H9 (cell line): Measurements from ENCODE around the gene ZNF121. TPM values are rescaled to one million over a fixed set of nuclear protein-coding genes. Genes with fewer than 3 reads are reported as not detected.

ENCODE experiments used
- DNase-seq: peaks from one replicate; pipeline ENCODE4 v3.0.0-alpha.2; 2017
- H2AFZ ChIP-seq: one replicate; pipeline ENCODE4 v1.6.1; 2013; ENCODE audit warnings: mild to moderate bottlenecking, low read length, control low read depth, moderate library complexity
- H2AK5ac ChIP-seq: 2 replicates; pipeline ENCODE4 v1.6.1; 2013; ENCODE audit warnings: low read length, control low read depth, mixed read lengths; ENCODE audit not compliant: insufficient read length
- H2BK120ac ChIP-seq: one replicate; pipeline ENCODE4 v1.6.1; 2013; ENCODE audit warnings: low read depth, mild to moderate bottlenecking, low read length, control low read depth, inconsistent platforms; ENCODE audit not compliant: poor library complexity, severe bottlenecking
- H2BK12ac ChIP-seq: 2 replicates; pipeline ENCODE4 v1.6.1; 2013; ENCODE audit warnings: low read length, control low read depth, mixed read lengths, low read depth; ENCODE audit not compliant: insufficient read length
- H2BK15ac ChIP-seq: 2 replicates; pipeline ENCODE4 v1.6.1; 2013; ENCODE audit warnings: low read depth, low read length, control low read depth
- H2BK20ac ChIP-seq: one replicate; pipeline ENCODE4 v1.6.1; 2013; ENCODE audit warnings: low read depth, mild to moderate bottlenecking, low read length, control low read depth, inconsistent platforms; ENCODE audit not compliant: poor library complexity, severe bottlenecking
- H2BK5ac ChIP-seq: 2 replicates; pipeline ENCODE4 v1.6.1; 2013; ENCODE audit warnings: low read length, control low read depth, mixed read lengths; ENCODE audit not compliant: insufficient read length
- H3K14ac ChIP-seq: 2 replicates; pipeline ENCODE4 v1.6.1; 2013; ENCODE audit warnings: low read length, control low read depth; ENCODE audit not compliant: insufficient read depth
- H3K18ac ChIP-seq: 2 replicates; pipeline ENCODE4 v1.6.1; 2013; ENCODE audit warnings: low read depth, mild to moderate bottlenecking, mixed read lengths, low read length, control low read depth; ENCODE audit not compliant: insufficient read length
- H3K23ac ChIP-seq: 2 replicates; pipeline ENCODE4 v1.6.1; 2013; ENCODE audit warnings: low read length, control low read depth, mixed read lengths, low read depth; ENCODE audit not compliant: insufficient read length
- H3K23me2 ChIP-seq: 2 replicates; pipeline ENCODE4 v1.6.1; 2013; ENCODE audit warnings: low read depth, mild to moderate bottlenecking, mixed read lengths, low read length, control low read depth; ENCODE audit not compliant: insufficient read length, poor library complexity, severe bottlenecking
- H3K27ac ChIP-seq: 2 replicates; pipeline ENCODE4 v1.5.1; 2013; ENCODE audit warnings: low read length, control low read depth, mixed read lengths, low read depth; ENCODE audit not compliant: insufficient read length
- H3K27me3 ChIP-seq: 2 replicates; pipeline ENCODE4 v1.6.1; 2013; ENCODE audit warnings: low read length, control low read depth, inconsistent platforms; ENCODE audit not compliant: insufficient read depth
- H3K4ac ChIP-seq: 2 replicates; pipeline ENCODE4 v1.6.1; 2013; ENCODE audit warnings: low read depth, mild to moderate bottlenecking, control low read depth, inconsistent platforms, low read length, moderate library complexity
- H3K4me1 ChIP-seq: 2 replicates; pipeline ENCODE4 v1.6.1; 2013; ENCODE audit warnings: low read length, control low read depth, inconsistent platforms; ENCODE audit not compliant: insufficient read depth
- H3K4me2 ChIP-seq: 2 replicates; pipeline ENCODE4 v1.6.1; 2013; ENCODE audit warnings: low read length, control low read depth, mixed read lengths; ENCODE audit not compliant: insufficient read length, insufficient read depth
- H3K56ac ChIP-seq: 2 replicates; pipeline ENCODE4 v1.6.1; 2013; ENCODE audit warnings: low read depth, mild to moderate bottlenecking, mixed read lengths, low read length, control low read depth; ENCODE audit not compliant: insufficient read length
- H3K79me1 ChIP-seq: 2 replicates; pipeline ENCODE4 v1.6.1; 2013; ENCODE audit warnings: low read depth, mild to moderate bottlenecking, moderate library complexity, low read length, control low read depth, inconsistent platforms; ENCODE audit not compliant: insufficient read depth, poor library complexity, severe bottlenecking
- H3K79me2 ChIP-seq: 2 replicates; pipeline ENCODE4 v1.6.1; 2013; ENCODE audit warnings: low read length, control low read depth, inconsistent platforms; ENCODE audit not compliant: insufficient read depth
- H3K9ac ChIP-seq: 2 replicates; pipeline ENCODE4 v1.6.1; 2013; ENCODE audit warnings: low read length, control low read depth, mixed read lengths; ENCODE audit not compliant: insufficient read length; ENCODE audit errors: extremely low read depth
- H3K9me3 ChIP-seq: one replicate; pipeline ENCODE4 v1.6.1; 2013; ENCODE audit warnings: low read depth, low read length, inconsistent platforms; ENCODE audit not compliant: control insufficient read depth
- H3T11ph ChIP-seq: one replicate; pipeline ENCODE4 v1.6.1; 2013; ENCODE audit warnings: mild to moderate bottlenecking, low read length, control low read depth, inconsistent platforms
- H4K20me1 ChIP-seq: one replicate; pipeline ENCODE4 v1.6.1; 2013; ENCODE audit not compliant: control insufficient read depth, insufficient read length, insufficient read depth
- H4K5ac ChIP-seq: 2 replicates; pipeline ENCODE4 v1.6.1; 2013; ENCODE audit warnings: low read depth, mild to moderate bottlenecking, mixed read lengths, low read length, control low read depth; ENCODE audit not compliant: insufficient read length
- H4K8ac ChIP-seq: replicated peaks from 2 replicates; pipeline ENCODE4 v1.6.1; 2013; ENCODE audit warnings: low read length, control low read depth, mixed read lengths, low read depth; ENCODE audit not compliant: insufficient read length
- H4K91ac ChIP-seq: 2 replicates; pipeline ENCODE4 v1.6.1; 2013; ENCODE audit warnings: low read depth, mild to moderate bottlenecking, moderate library complexity, mixed read lengths, low read length, control low read depth; ENCODE audit not compliant: insufficient read length
- H3K27ac Mint-ChIP-seq, 3 experiments: 2 replicates in 2 of 3; 3 replicates in 1 of 3; pipeline ENCODE4 v1.8.0; 2020 to 2021; ENCODE audit warnings: mixed read lengths in 3 of 3, mild to moderate bottlenecking in 1 of 3, moderate library complexity in 1 of 3
- H3K27me3 Mint-ChIP-seq: 2 replicates; pipeline ENCODE4 v1.8.0; 2021; ENCODE audit warnings: low read depth, mild to moderate bottlenecking, moderate library complexity, mixed read lengths
- H3K36me3 Mint-ChIP-seq, 3 experiments: 2 replicates in 2 of 3; 3 replicates in 1 of 3; pipeline ENCODE4 v1.8.0; 2020 to 2021; ENCODE audit warnings: low read depth in 3 of 3, mixed read lengths in 3 of 3; ENCODE audit not compliant: insufficient read depth in 1 of 3
- H3K4me1 Mint-ChIP-seq, 2 experiments: 2 replicates each; pipeline ENCODE4 v1.8.0; 2020; ENCODE audit warnings: mixed read lengths in 2 of 2
- H3K4me3 Mint-ChIP-seq, 2 experiments: 2 replicates in 1 of 2; 3 replicates in 1 of 2; pipeline ENCODE4 v1.8.0; 2020 to 2021; ENCODE audit warnings: mild to moderate bottlenecking in 2 of 2, mixed read lengths in 2 of 2, moderate library complexity in 1 of 2
- H3K9me3 Mint-ChIP-seq, 2 experiments: 2 replicates in 1 of 2; 3 replicates in 1 of 2; pipeline ENCODE4 v1.8.0; 2020; ENCODE audit warnings: mild to moderate bottlenecking in 2 of 2, mixed read lengths in 2 of 2, moderate library complexity in 1 of 2
- CTCF ChIP-seq: fragments of 200-600 bp; sonication (generic); conservative IDR thresholded peaks from 3 replicates; pipeline ENCODE4 v1.8.0; 2021; ENCODE audit warnings: antibody characterized with exemption, mild to moderate bottlenecking
- WGBS: extraction: QIAGEN DNeasy Blood & Tissue Kit; methylation state at CpG from one replicate; pipeline ENCODE4 v1.1.7; 2013; ENCODE audit warnings: missing lambda C conversion rate, low lambda C conversion rate, mixed read lengths; ENCODE audit not compliant: insufficient read length; ENCODE audit errors: extremely low coverage; 5-methylcytosine and 5-hydroxymethylcytosine counted together
- total RNA-seq: library from RNA; stranded (reverse); gene quantifications from 2 replicates; pipeline ENCODE4 v1.2.1, GENCODE V29; 2021

ZNF121 gene
- total RNA-seq, 1 experiment from 2014 or later = 171 TPM

GRCh38 chr19:9565900-9566705 lies 18.2 kb downstream of the ZNF121 start:
- H2AK5ac ChIP-seq = no peak overlapping the region
- no peak overlapping the region for H2BK5ac ChIP-seq
- Mint-ChIP-seq H3K4me1 (no peaks in the 10 kb centered on the region), H3K36me3 (peaks cover 97 to 100% (median 99%) of the 10 kb centered on the region in 3 experiments), H3K27ac (no peak overlapping the region), H3K9me3 (peaks cover 78 to 93% of the 10 kb centered on the region in 2 experiments), H3K4me3 (peak overlapping the region in 1 of 2 experiments; percentile 32; a peak in 1 of 5 replicates), H3K27me3 (peaks cover 5% of the 10 kb centered on the region)
- H3K9me3 ChIP-seq = peaks cover 66% of the 10 kb centered on the region
- H3T11ph ChIP-seq = no peak overlapping the region
- no peak overlapping the region for H4K5ac ChIP-seq
- H2AFZ ChIP-seq = no peak overlapping the region
- H3K23ac ChIP-seq = no peak overlapping the region
- no peak overlapping the region for H3K14ac ChIP-seq
- H3K9ac ChIP-seq = no peak overlapping the region
- H2BK15ac ChIP-seq = no peak overlapping the region
- H4K91ac ChIP-seq = no peak overlapping the region
- DNase-seq = no peak
- no peak overlapping the region for H2BK20ac ChIP-seq
- no CpG with 5 or more reads among the region's 9 CpGs for whole genome bisulfite sequencing
- H3K4ac ChIP-seq = no peak overlapping the region
- no peaks in the 10 kb centered on the region for H4K20me1 ChIP-seq
- H3K27ac ChIP-seq = no peak overlapping the region
- no peaks in the 10 kb centered on the region for H3K4me1 ChIP-seq
- no peak overlapping the region for H3K56ac ChIP-seq
- no peaks in the 10 kb centered on the region for H3K27me3 ChIP-seq
- no peak overlapping the region for H4K8ac ChIP-seq
- no peak overlapping the region for H3K18ac ChIP-seq
- H2BK120ac ChIP-seq = no peak overlapping the region
- H3K79me2 ChIP-seq = peaks cover 21% of the 10 kb centered on the region; the same call in 1 of the 2 replicates
- no peak overlapping the region for H2BK12ac ChIP-seq
- TF ChIP-seq CTCF = no peak
- no peak overlapping the region for H3K4me2 ChIP-seq
- H3K23me2 ChIP-seq = no peaks in the 10 kb centered on the region
- peaks cover 6% of the 10 kb centered on the region for H3K79me1 ChIP-seq
